K562 (cell line): ENCODE measurements around the gene LRRC7. TPM values are rescaled to one million over a fixed set of nuclear protein-coding genes. Genes with fewer than 3 reads are reported as not detected.

Experiments
- ATAC-seq: fragments of 200-7000 bp; cut with Tn5 transposase; 3 replicates; pipeline ENCODE4 v1.9.1; 2020; ENCODE audit warnings: moderate library complexity
- BruUV-seq: library from RNA; stranded (reverse); fragments of 400-500 nt; replicated peaks from 2 replicates; lab custom pipeline; 2021; lab: Mats Ljungman, UMichigan
- CTCF ChIA-PET: fragments of 300-600 bp; formaldehyde crosslinking; extraction: SDS; loops from one replicate; lab custom pipeline; 2021; ENCODE audit warnings: low intra/inter-chr PET ratio; lab: Yijun Ruan, JAX
- POLR2A ChIA-PET: fragments of 300-600, 350-650 bp; sonication (Branson Sonifier 250); formaldehyde crosslinking; extraction: SDS; loops from one replicate; lab custom pipeline; 2021; ENCODE audit warnings: antibody characterized with exemption, inconsistent platforms; lab: Yijun Ruan, JAX
- DNase-seq, 4 experiments: peaks; one replicate each; pipeline versions ENCODE4 v3.0.0 to v3.0.0-alpha.2; 2011 to 2018; ENCODE audit warnings: low spot score in 3 of 4, mixed read lengths in 3 of 4; ENCODE audit errors: extremely low read depth in 1 of 4
- FAIRE-seq: peaks from 2 replicates; lab custom pipeline; 2011; peaks lifted over from hg19 to GRCh38; lab: Jason Lieb, UNC
- H2AFZ ChIP-seq: 2 replicates; pipeline ENCODE4 v1.6.0; 2011; ENCODE audit warnings: low read depth, low read length, control low read depth, inconsistent platforms
- H3K27ac ChIP-seq: fragments of 200-600 bp; 3 replicates; pipeline ENCODE4 v1.8.0; 2011; ENCODE audit warnings: low read depth, mild to moderate bottlenecking, control low read depth, inconsistent platforms, low read length, moderate library complexity, mixed read lengths; ENCODE audit errors: extremely low read depth
- H3K27me3 ChIP-seq, 2 experiments: fragments of 300-600 bp in 1 of 2; 2 replicates in 1 of 2; 3 replicates in 1 of 2; pipeline versions ENCODE4 v1.6.0 to v1.8.0; 2011; ENCODE audit warnings: inconsistent platforms in 2 of 2, low read length in 2 of 2, mild to moderate bottlenecking in 1 of 2, mixed read lengths in 1 of 2, moderate library complexity in 1 of 2; ENCODE audit not compliant: control insufficient read depth in 2 of 2, insufficient read depth in 2 of 2
- H3K36me3 ChIP-seq: fragments of 300-600 bp; 3 replicates; pipeline ENCODE4 v1.8.0; 2011; ENCODE audit warnings: mild to moderate bottlenecking, low read length, inconsistent platforms; ENCODE audit not compliant: control insufficient read depth, insufficient read depth
- H3K4me1 ChIP-seq, 2 experiments: fragments of 200-600 bp in 1 of 2; replicated peaks in 1 of 2; 2 replicates in 1 of 2; 3 replicates in 1 of 2; pipeline versions ENCODE4 v1.5.1 to v1.8.0; 2011; ENCODE audit warnings: inconsistent platforms in 2 of 2, low read length in 2 of 2, mild to moderate bottlenecking in 1 of 2, mixed read lengths in 1 of 2, moderate library complexity in 1 of 2; ENCODE audit not compliant: control insufficient read depth in 2 of 2, insufficient read depth in 2 of 2
- H3K4me2 ChIP-seq: 2 replicates; pipeline ENCODE4 v1.6.1; 2011; ENCODE audit warnings: low read length, control low read depth, inconsistent platforms, mixed read lengths; ENCODE audit not compliant: insufficient read depth
- H3K4me3 ChIP-seq: fragments of 200-600 bp; sonication (generic), shearing (Covaris generic); 2 replicates; pipeline ENCODE4 v1.5.1; 2016; ENCODE audit warnings: control low read depth, inconsistent platforms
- H3K79me2 ChIP-seq: fragments of 200-600 bp; 3 replicates; pipeline ENCODE4 v1.8.0; 2011; ENCODE audit warnings: low read length, inconsistent platforms; ENCODE audit not compliant: control insufficient read depth, insufficient read depth
- H3K9ac ChIP-seq, 2 experiments: 2 replicates each; pipeline versions ENCODE4 v1.6.0 to v1.6.1; 2011; ENCODE audit warnings: low read depth in 2 of 2, low read length in 2 of 2, control low read depth in 1 of 2, inconsistent platforms in 1 of 2, mild to moderate bottlenecking in 1 of 2, mixed read lengths in 1 of 2; ENCODE audit not compliant: insufficient read depth in 1 of 2
- H3K9me1 ChIP-seq: one replicate; pipeline ENCODE4 v1.6.0; 2011; ENCODE audit warnings: inconsistent platforms, mild to moderate bottlenecking, low read length, moderate library complexity; ENCODE audit not compliant: control insufficient read depth, insufficient read depth
- H3K9me3 ChIP-seq: replicated peaks from 2 replicates; pipeline ENCODE4 v1.5.1; 2011; ENCODE audit warnings: low read depth, low read length, inconsistent platforms; ENCODE audit not compliant: control insufficient read depth, insufficient read depth
- H4K20me1 ChIP-seq: replicated peaks from 2 replicates; pipeline ENCODE4 v1.6.1; 2011; ENCODE audit warnings: low read length, inconsistent platforms, mixed read lengths; ENCODE audit not compliant: control insufficient read depth, insufficient read depth
- CREBBP ChIP-seq: IDR thresholded peaks from one replicate; pipeline ENCODE4 v1.6.1; 2012; ENCODE audit warnings: low read depth, mild to moderate bottlenecking, control low read depth, inconsistent platforms, low read length
- CXXC5 ChIP-seq: fragments of 250-450 bp; sonication (Bioruptor Pico); IDR thresholded peaks from 2 replicates; pipeline ENCODE4 v1.8.0; 2022; ENCODE audit warnings: inconsistent platforms, mild to moderate bottlenecking, moderate library complexity
- L3MBTL2 ChIP-seq: fragments of 450-650 bp; IDR thresholded peaks from 2 replicates; pipeline ENCODE4 v1.6.1; 2016; ENCODE audit warnings: mild to moderate bottlenecking, moderate library complexity
- MBD2 ChIP-seq: sonication (generic); IDR thresholded peaks from 2 replicates; pipeline ENCODE4 v1.6.1; 2016; ENCODE audit warnings: low read depth, borderline replicate concordance
- ZBTB26 ChIP-seq: fragments of 450-650 bp; formaldehyde crosslinking; IDR thresholded peaks from 2 replicates; pipeline ENCODE4 v1.4.0; 2022; ENCODE audit warnings: missing genetic modification characterization
- ZNF699 ChIP-seq: fragments of 250-450 bp; sonication (Bioruptor Pico); IDR thresholded peaks from 2 replicates; pipeline ENCODE4 v1.8.0; 2021; ENCODE audit warnings: mild to moderate bottlenecking, moderate library complexity; ENCODE audit not compliant: insufficient replicate concordance
- WGBS: fragments of 100-300 bp; shearing (Covaris generic); methylation state at CpG from one replicate; pipeline ENCODE4 v1.1.6; 2016; ENCODE audit warnings: low coverage, mixed read lengths; ENCODE audit not compliant: insufficient coverage; ENCODE audit errors: missing lambda C conversion rate; 5-methylcytosine and 5-hydroxymethylcytosine counted together
- in situ Hi-C: fragments of 300-500 bp; cut with MboI; formaldehyde crosslinking; loops from 4 replicates; pipeline ENCODE4 v1.15.0; 2018; ENCODE audit warnings: inconsistent platforms, mixed read lengths
- intact Hi-C: fragments of 100-400 bp; cut with micrococcal nuclease; formaldehyde crosslinking; loops from 2 replicates; pipeline ENCODE4 v1.14.2; 2022
- polyA plus RNA-seq, 8 experiments: library from polyadenylated mRNA; depleted of rRNA in 4 of 8; stranded (reverse) in 5 of 8; unstranded in 3 of 8; fragments of >200 nt; fragmentation: Nextera tagmentation in 2 of 8; fragmentation: Illumina TruSeq in 1 of 8; extraction: Ambion mirVana in 2 of 8; extraction: Trizol in 1 of 8; gene quantifications; 2 replicates each; pipeline versions ENCODE4 v1.2.1 to v1.2.3, GENCODE V29; 2011 to 2014; ENCODE audit warnings: inconsistent platforms in 1 of 8, missing spikeins in 1 of 8
- total RNA-seq, 7 experiments: library from RNA; depleted of rRNA in 6 of 7; stranded (reverse); fragments of >200 nt in 6 of 7; fragmentation: Illumina TruSeq in 2 of 7; extraction: Trizol in 2 of 7; gene quantifications; 2 replicates each; pipeline versions ENCODE4 v1.2.1 to v1.2.3, GENCODE V29; 2011 to 2021; ENCODE audit warnings: low replicate concordance in 1 of 7

LRRC7 gene
- total and polyA plus RNA-seq, 9 of the 15 experiments (the other 6 are each of a cell fraction or from before 2014, with no cell fraction given) = 0.09 to 0.94 (median 0.49) TPM

DNA sequence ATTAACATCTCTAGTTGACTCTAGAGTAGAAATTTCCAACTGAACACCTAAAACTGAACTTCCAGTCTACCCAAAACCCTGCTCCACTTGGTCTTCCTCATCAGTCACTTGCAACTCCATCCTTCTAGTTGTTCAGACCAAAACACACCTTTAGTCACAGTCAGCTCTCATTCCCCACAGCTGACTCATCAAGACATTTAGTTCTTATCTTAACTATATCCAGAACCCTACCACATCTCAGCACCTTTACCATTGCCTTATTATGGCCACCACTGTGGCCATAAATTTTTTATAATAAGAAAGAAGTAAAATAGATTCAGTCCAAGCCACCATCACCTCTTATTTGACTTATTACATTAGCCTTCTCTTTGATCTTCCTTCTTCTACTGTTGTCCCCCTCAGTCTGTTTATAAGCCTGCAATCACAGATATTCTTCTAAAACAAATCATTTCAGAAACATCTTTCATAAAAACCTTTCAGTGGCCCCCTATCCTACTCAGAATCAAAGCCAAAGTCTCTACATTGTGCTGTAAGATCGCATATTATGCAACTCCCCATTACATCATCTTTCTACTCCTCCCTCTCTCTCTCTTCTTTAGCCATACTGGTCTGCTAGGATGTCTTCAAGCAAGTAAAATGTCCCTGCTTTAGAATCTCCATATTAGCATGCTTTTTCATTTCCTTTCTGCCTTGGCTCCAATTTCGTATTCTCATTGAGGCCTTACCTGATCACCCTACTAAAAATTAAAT, 361.8 kb downstream of the LRRC7 start (continued):
- TF ChIP-seq CXXC5 (no peak), ZNF699 (CRISPR knock-in tag) (no peak), ZBTB26 (CRISPR knock-in tag) (no peak), MBD2 (no peak)

DNA sequence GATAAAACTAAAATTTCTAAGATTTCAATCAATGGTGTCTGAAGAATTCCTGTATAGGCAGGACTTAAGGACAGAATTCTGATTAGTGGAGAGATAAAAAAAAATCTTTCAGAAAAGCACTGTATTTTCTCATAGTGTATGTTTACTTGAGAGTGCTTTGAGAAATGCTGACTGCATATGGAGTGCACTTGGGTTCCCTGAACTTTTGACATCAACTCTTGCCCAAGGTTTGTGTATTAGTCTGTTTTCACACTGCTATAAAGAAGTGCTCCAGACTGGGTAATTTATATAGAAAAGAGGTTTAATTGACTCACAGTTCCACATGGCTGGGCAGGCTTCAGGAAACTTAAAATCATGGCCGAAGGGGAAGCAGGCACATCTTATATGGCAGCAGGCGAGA, 362.7 kb downstream of the LRRC7 start:
- DNase-seq = no peak
- no peak for ATAC-seq
- TF ChIP-seq CREBBP (no peak), L3MBTL2 (no peak)
- Histone ChIP-seq H2AFZ (no peak overlapping the region), H3K79me2 (no peaks in the 10 kb centered on the region), H3K4me3 (no peak overlapping the region), H3K27ac (no peak overlapping the region), H3K4me1 (no peaks in the 10 kb centered on the region), H3K9me3 (no peaks in the 10 kb centered on the region), H3K27me3 (no peaks in the 10 kb centered on the region), H3K4me2 (no peak overlapping the region), H3K9ac (no peak overlapping the region), H3K9me1 (no peaks in the 10 kb centered on the region), H4K20me1 (no peaks in the 10 kb centered on the region), H3K36me3 (no peaks in the 10 kb centered on the region)
- no peak for FAIRE-seq
- BruUV-seq = no TSS peak
- POLR2A ChIA-PET = no interaction called here
- 0% methylated on average over 2 of the region's 2 CpGs for WGBS
- in situ Hi-C loops (no loop called here), intact Hi-C loops (no loop called here)
- CTCF ChIA-PET = no interaction called here
